Endodermal cell (in vitro differentiated cells): ENCODE measurements around the gene COX14. TPM values are rescaled to one million over a fixed set of nuclear protein-coding genes. Genes with fewer than 3 reads are reported as not detected.

Experiments used
- DNase-seq: peaks from one replicate; pipeline ENCODE4 v3.0.0-alpha.2; 2017
- H3K27ac ChIP-seq: 2 replicates; pipeline ENCODE4 v1.5.1; 2013; ENCODE audit warnings: mild to moderate bottlenecking, low read depth, low read length, moderate library complexity
- H3K27me3 ChIP-seq: 2 replicates; pipeline ENCODE4 v1.6.1; 2013; ENCODE audit warnings: mild to moderate bottlenecking, low read length, moderate library complexity; ENCODE audit not compliant: insufficient read depth, control insufficient read depth, poor library complexity, severe bottlenecking
- H3K36me3 ChIP-seq: 2 replicates; pipeline ENCODE4 v1.7.0; 2013; ENCODE audit warnings: mild to moderate bottlenecking, low read length, moderate library complexity; ENCODE audit not compliant: control insufficient read depth, insufficient read depth
- H3K4me1 ChIP-seq: one replicate; pipeline ENCODE4 v1.7.0; 2013; ENCODE audit warnings: low read length; ENCODE audit not compliant: control insufficient read depth, insufficient read depth
- H3K4me3 ChIP-seq: 2 replicates; pipeline ENCODE4 v1.5.1; 2013; ENCODE audit warnings: mild to moderate bottlenecking, low read length, moderate library complexity
- H3K9ac ChIP-seq: 2 replicates; pipeline ENCODE4 v1.6.1; 2013; ENCODE audit warnings: mild to moderate bottlenecking, low read length, moderate library complexity; ENCODE audit not compliant: poor library complexity, severe bottlenecking; ENCODE audit errors: extremely low read depth
- H3K9me3 ChIP-seq: 2 replicates; pipeline ENCODE4 v1.6.1; 2013; ENCODE audit warnings: mild to moderate bottlenecking, low read length, moderate library complexity; ENCODE audit not compliant: control insufficient read depth
- H3K27ac Mint-ChIP-seq: 2 replicates; pipeline ENCODE4 v1.8.0; 2020; ENCODE audit warnings: mixed read lengths
- H3K27me3 Mint-ChIP-seq: 2 replicates; pipeline ENCODE4 v1.8.0; 2021; ENCODE audit warnings: mild to moderate bottlenecking, mixed read lengths; ENCODE audit not compliant: insufficient read depth
- H3K36me3 Mint-ChIP-seq: 2 replicates; pipeline ENCODE4 v1.8.0; 2020; ENCODE audit warnings: low read depth, mixed read lengths
- H3K4me1 Mint-ChIP-seq: 2 replicates; pipeline ENCODE4 v1.8.0; 2020; ENCODE audit warnings: mixed read lengths
- H3K4me3 Mint-ChIP-seq: 2 replicates; pipeline ENCODE4 v1.8.0; 2020; ENCODE audit warnings: mild to moderate bottlenecking, moderate library complexity, mixed read lengths
- H3K9me3 Mint-ChIP-seq: 2 replicates; pipeline ENCODE4 v1.8.0; 2020; ENCODE audit warnings: mild to moderate bottlenecking, mixed read lengths
- CTCF ChIP-seq: fragments of 200-600 bp; sonication (generic); conservative IDR thresholded peaks from 2 replicates; pipeline ENCODE4 v1.5.0; 2021; ENCODE audit warnings: antibody characterized with exemption, mild to moderate bottlenecking
- WGBS, 2 experiments: methylation state at CpG; one replicate each; pipeline versions ENCODE4 v1.1.5 to v1.1.7; 2013; ENCODE audit warnings: missing lambda C conversion rate in 2 of 2, mixed read lengths in 1 of 2; ENCODE audit not compliant: insufficient coverage in 1 of 2, insufficient read length in 1 of 2; 5-methylcytosine and 5-hydroxymethylcytosine counted together
- total RNA-seq, 2 donors: library from RNA; stranded (reverse); fragmentation: NEBNext Ultra II Directional in 1 of 2; extraction: Animal tissue kit (Norgen Biotek cat#: 25700) in 1 of 2; gene quantifications; 2 replicates in 1 of 2; 3 replicates in 1 of 2; pipeline ENCODE4 v1.2.1, GENCODE V29; 2021

COX14 gene
- total RNA-seq, 2 donors from 2014 or later, result 26.0 to 26.7 TPM

GRCh38 chr12:50077099-50077498 lies 34.9 kb upstream of the COX14 start:
- Mint-ChIP-seq H3K36me3 (no peaks in the 10 kb centered on the region), H3K27me3 (peaks cover 33% of the 10 kb centered on the region), H3K4me3 (no peak overlapping the region), H3K27ac (no peak overlapping the region), H3K4me1 (peaks cover 11% of the 10 kb centered on the region), H3K9me3 (no peaks in the 10 kb centered on the region)
- Histone ChIP-seq H3K36me3 (no peaks in the 10 kb centered on the region), H3K9me3 (no peaks in the 10 kb centered on the region), H3K9ac (no peak overlapping the region), H3K4me3 (no peak overlapping the region), H3K27ac (no peak overlapping the region), H3K4me1 (peaks cover 5% of the 10 kb centered on the region), H3K27me3 (no peaks in the 10 kb centered on the region)
- TF ChIP-seq CTCF, result no peak
- 88 to 93% methylated on average over 7 to 12 of the region's 12 CpGs for WGBS, 2 experiments
- no peak for DNase-seq

GRCh38 chr12:50078281-50078680 lies 33.8 kb upstream of the COX14 start:
- no peak for TF ChIP-seq CTCF
- H3K4me3 Mint-ChIP-seq, result no peak overlapping the region
- Histone ChIP-seq H3K9me3 (no peaks in the 10 kb centered on the region), H3K36me3 (no peaks in the 10 kb centered on the region), H3K4me1 (peaks cover 5% of the 10 kb centered on the region), H3K27me3 (no peaks in the 10 kb centered on the region), H3K27ac (no peak overlapping the region), H3K9ac (no peak overlapping the region), H3K4me3 (no peak overlapping the region)
- no peaks in the 10 kb centered on the region for H3K9me3 Mint-ChIP-seq
- WGBS, 2 experiments, result 94 to 96% methylated on average over 7 to 10 of the region's 10 CpGs
- H3K27me3 Mint-ChIP-seq, result peaks cover 40% of the 10 kb centered on the region
- H3K4me1 Mint-ChIP-seq, result peaks cover 7% of the 10 kb centered on the region
- H3K27ac Mint-ChIP-seq, result no peak overlapping the region
- DNase-seq, result no peak
- H3K36me3 Mint-ChIP-seq, result no peaks in the 10 kb centered on the region

GRCh38 chr12:50079771-50080170 lies 32.3 kb upstream of the COX14 start:
- Histone ChIP-seq H3K27ac (no peak overlapping the region), H3K36me3 (no peaks in the 10 kb centered on the region), H3K9ac (no peak overlapping the region), H3K4me3 (no peak overlapping the region), H3K9me3 (no peaks in the 10 kb centered on the region), H3K27me3 (no peaks in the 10 kb centered on the region), H3K4me1 (peaks cover 5% of the 10 kb centered on the region)
- WGBS, 2 experiments, result 83 to 89% methylated on average over 3 to 5 of the region's 5 CpGs
- no peak for TF ChIP-seq CTCF
- Mint-ChIP-seq H3K36me3 (no peaks in the 10 kb centered on the region), H3K27me3 (peaks cover 40% of the 10 kb centered on the region), H3K9me3 (no peaks in the 10 kb centered on the region), H3K27ac (no peak overlapping the region), H3K4me3 (no peak overlapping the region), H3K4me1 (peaks cover 7% of the 10 kb centered on the region)
- no peak for DNase-seq
